HL-60/S4 treated with retinoic acid at 250 ng/mL for 4 days and 3 days (cell line): ENCODE data around the gene ALG14.
"Not testable (repeated sequence)": the region's sequence is repeated elsewhere in the genome, so short reads cannot be mapped to it uniquely, and the experiment has no call there.

Source experiments
- in situ Hi-C: fragments of 300-500 bp; cut with MboI; formaldehyde crosslinking; loops from 2 replicates; pipeline ENCODE4 v1.7.0; 2022; ENCODE audit warnings: low sequenced_read_pairs

ALG14 gene, protein sequence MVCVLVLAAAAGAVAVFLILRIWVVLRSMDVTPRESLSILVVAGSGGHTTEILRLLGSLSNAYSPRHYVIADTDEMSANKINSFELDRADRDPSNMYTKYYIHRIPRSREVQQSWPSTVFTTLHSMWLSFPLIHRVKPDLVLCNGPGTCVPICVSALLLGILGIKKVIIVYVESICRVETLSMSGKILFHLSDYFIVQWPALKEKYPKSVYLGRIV

DNA sequence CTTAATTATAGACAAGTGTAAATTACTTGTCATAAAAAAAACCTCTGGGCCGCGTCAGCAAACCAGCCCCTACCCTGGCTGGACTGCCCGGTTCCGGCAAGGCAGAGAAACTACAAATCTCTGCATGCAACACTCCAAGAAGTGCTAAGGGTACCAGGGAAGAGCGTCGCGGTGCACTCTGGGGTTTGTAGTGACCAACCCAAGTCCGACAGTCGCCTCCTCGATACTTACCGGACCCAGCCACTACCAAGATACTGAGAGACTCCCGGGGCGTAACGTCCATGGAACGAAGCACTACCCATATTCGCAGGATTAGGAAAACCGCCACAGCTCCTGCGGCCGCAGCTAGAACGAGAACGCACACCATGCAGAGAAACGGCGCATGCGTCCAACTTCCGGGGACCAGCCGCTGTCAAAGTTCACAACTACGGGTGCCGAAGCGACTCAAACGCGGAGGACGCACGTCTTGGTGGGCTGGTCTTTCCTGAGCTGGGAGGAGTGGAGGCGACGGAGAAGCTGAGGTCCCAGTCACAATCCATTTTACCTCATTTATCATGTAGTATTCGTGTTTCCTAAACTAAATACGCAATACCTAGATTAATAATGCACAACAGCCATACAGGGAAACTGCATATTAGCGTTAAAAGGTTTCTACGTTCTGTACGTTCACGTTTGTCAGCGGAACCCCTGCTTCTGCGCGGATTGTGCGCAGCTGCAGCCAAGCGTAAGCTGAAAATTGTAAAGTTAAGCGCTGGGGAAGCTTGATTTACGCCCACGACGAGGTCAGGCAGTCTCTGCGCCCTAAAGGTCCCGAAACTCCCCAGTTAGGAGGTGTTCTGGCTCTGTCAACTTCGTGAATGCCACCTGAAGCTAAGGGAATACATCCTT, at the start of gene ALG14:
Gene ALG14 (minus strand): TSS at position 420 of the 888 bp plus-strand sequence. CDS start 53 bp downstream, at position 367.
- in situ Hi-C loops = no loop called here

DNA sequence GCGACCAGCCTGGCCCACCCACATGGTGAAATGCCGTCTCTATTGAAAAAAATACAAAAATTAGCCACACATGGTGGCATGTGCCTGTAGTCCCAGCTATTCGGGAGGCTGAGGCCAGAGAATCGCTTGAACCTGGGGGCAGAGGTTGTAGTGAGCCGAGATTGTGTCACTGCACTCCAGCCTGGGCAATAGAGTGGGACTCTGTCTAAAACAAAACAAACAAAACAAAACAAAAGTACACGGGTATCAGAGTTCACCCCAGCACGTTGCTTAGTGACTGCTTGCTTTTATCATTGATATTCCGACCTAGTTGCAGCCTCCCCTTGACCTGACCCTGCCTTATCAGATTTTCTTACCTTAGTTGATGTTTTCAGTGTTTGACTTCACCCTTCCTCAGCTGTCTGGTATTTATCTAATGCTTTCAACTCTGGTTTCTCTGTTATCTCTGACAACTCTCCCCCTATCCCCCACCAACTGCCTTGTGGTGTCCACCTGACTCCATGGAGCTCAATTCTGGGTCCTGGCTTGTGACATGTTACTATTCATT, 49.5 kb upstream of the ALG14 start:
- in situ Hi-C loops = no loop called here

DNA sequence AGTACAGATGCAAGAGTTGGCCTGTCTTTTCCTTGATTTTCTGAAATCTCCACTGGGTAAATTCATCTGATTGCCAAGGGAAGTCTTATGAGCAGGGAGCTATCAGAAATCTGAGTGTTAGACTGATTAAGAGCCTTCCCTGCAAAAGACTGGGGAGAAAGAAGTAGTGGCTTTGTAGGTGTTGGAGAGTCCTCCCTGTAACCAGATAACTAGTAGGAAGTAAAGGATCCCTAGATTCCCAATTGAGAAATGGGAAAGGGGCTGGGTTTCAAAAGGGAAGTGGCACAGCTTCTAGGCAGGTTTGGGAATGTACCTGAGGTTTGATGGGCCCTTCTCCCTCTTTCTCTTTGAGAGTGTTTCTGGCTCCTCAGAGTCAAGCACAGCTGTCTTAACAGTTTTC, 46.5 kb upstream of the ALG14 start:
- in situ Hi-C loops = no loop called here

DNA sequence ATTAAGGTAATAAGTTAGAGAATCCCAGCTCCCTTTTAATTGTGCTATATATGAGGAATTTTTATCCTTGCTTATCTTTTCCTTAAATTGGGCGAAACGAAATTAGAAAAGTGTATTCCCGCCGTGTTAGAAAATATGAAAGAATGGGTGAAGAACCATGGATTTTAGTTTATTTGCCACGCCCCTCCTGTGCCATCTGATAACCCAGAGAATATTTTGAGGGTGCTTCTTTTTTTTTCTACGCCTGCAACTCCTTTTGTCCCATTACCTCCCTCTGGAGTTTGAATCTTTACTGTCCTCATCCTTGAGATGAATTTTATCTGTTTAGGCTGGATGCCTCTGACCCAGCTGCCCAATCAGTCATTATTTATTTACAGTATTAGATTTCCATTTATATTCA, 46.0 kb upstream of the ALG14 start:
- in situ Hi-C loops = no loop called here

DNA sequence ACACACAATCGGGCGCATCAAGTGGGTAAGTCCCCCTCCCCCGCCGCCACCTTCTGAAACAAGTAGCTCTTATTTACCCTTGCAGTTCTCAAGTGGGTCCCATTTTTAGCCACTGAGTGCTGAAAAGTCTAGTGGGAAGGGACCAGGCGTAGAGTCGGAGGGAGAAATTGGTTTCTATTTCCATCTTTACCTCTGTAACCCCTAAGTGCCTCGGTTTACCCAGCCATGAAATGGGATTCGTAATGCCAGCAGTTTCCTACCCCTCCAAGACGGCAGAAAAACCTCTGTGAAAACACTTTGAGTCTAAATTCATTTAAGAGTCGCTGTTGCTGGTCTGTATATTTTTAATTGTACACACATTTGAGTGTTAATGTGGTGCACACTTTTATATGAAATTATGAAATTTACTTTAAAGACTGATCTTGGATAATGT, 45.3 kb upstream of the ALG14 start:
- in situ Hi-C loops = no loop called here

DNA sequence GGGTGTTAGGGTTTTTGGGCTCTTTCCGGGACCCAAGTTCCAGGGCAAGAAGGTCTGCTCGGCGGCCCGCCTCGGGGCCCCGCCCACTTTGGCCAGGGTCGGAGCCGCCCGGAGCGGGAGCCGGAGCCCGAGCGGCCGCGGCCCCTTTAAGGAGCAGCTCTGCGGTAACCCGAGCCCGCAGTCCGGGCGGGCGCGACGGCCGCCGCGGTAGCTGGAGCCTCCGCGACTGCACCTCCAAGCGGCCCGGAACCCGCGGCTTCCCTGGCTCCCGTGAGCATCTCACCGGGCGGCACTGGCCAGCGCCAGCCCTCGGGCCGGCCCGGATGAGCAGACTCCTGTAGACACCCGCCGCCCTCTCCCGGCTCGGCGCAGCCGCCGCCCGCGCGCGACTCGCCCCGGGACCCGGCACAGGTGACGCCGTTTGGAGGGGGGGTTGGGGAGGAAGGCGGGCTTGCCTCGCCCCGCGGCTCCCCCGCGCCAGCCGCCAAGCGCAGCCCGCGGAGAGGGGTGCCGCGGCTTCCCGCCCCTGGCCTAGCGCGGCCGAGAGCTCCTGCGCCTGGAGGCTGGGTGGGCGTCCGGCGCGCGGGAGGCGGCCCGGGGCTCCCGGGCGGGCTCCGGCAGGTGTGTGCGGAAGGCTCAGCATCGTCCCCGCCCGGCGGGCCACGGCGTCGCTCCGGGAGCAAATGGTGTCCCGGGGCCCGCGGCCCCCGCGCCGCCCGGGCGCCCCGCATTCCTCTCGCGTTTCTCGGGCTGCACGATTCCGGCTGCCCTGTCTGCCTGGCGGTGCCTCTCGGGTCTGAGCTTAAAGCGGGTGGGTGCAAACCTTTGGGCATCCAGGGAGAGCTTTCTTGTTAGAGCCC, 44.7 kb upstream of the ALG14 start, which contains the start of gene TLCD4:
Gene TLCD4 (plus strand): TSS at position 149 of the 860 bp plus-strand sequence. CDS start 26,547 bp downstream, outside the sequence.
- in situ Hi-C loops = no loop called here

DNA sequence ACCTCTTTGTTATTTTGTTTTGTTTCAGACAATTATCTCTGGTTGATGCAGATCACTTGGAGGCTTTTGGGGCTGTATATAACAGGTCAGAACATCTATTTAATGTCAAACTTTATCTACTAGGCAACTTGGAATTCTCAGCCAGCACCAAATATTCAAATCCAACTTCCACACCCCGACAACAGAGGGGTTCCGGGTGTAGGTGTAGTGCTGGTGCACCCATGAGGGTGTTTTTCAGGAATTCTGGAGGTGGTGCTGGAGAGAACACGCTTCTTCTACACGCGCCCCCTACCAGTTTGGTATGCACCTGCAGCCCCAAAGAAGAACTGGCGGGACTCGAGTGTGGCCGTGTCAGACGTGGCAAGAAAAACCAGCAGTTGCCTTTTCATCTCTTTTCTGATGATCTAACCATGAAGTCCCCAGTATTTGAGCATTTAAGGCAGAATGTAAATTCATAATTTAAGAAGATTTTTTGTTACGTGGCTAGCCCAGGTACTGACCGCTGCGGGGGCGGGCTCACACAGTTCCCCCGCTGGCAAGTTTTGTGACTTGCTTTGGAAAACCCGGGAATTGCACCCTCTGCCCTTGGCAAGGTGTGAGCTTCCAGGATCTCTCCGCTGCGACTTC, 43.9 kb upstream of the ALG14 start:
- in situ Hi-C loops = no loop called here

DNA sequence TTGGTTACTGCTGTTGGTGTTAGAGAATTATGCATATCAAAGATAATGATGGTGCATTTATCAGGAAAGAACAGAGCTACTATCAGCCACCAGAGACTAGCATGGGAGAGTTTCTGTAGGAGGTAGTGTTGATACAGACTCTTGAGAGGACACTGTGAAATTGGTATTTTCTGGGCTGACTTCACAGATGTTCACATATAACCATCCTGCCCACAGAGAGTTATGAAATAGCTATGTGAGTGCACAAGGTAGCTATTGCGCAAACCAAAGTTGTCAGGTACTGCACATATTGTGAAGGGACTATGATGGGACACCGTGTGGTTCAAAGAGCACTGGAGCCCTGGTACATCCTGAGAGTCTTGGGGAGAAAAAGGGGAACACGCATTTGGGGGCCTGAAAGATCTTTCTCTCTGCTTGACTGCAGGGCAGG, 43.0 kb upstream of the ALG14 start:
- in situ Hi-C loops = no loop called here

DNA sequence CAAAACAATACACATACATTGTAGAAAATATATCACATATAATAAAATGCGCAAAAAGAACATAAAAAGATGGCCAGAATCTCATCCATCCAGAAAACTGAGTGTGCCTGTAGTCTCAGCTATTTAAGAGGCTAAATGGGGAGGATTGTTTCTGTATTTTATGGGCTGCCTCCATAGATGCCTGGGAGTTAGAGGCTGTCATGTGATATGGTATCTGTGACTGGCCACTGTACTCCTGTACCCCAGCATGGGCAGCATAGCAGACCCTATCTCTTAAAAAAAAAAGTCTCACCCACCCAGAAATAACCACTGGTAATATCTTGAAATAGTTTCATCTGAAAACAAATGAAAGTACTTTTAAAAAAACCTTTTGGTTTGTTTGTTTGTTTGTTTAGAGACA, 40.9 kb upstream of the ALG14 start:
- in situ Hi-C loops = no loop called here

DNA sequence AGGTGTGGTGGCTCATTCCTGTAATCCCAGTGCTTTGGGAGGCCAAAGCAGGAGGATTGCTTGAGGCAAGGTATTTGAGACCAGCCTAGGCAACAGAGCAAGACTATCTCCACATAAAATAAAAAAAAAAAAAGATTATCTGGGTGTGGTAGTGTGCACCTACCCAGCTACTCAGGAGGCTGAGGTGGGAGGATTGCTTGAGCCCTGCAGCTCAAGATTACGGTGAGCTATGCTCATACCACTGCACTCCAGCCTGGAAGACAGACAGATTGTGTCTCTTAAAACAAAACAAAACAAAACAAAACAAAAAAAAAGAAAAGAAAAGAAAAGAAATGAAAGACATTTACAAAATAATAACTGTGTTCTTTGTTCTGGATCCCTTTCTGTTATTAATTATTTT, 38.3 kb upstream of the ALG14 start:
- in situ Hi-C loops = no loop called here

DNA sequence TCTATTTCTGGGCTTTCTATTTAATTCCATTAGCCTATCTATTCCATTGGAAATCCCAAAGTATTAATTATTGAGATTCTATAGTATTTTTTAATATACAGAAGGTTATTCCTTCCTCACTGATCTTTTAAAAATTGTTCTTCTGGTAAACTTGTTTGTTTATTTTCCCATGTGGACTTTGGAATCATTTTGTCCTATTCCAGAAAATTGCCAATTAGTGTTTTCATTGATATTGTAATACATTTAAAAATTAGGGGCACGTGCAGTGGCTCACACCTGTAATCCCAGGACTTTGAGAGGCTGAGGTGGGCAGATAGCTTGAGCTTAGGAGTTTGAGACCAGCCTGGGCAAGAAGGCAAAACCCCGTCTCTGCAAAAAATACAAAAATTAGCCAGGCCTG, 36.0 kb upstream of the ALG14 start:
- in situ Hi-C loops = no loop called here

DNA sequence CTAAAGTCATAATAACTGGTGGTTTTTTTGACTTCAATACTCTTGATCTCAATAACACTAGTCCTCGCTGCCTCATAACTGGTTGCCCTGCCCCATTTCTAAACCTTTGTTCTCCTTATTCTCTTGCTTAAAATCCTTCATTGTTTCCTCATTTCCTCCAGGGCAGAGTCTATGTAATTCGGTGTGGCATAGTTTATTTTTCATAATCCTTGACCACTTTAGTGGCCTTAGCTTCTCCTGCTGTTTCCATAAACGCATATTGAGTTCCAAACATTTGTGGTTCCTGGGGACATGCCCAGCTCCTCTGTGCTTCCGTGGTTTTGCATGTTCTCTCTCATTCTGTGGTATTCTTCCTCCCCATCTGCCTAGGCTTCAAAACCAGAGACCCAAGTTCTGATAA, 25.4 kb upstream of the ALG14 start:
- in situ Hi-C loops = no loop called here

DNA sequence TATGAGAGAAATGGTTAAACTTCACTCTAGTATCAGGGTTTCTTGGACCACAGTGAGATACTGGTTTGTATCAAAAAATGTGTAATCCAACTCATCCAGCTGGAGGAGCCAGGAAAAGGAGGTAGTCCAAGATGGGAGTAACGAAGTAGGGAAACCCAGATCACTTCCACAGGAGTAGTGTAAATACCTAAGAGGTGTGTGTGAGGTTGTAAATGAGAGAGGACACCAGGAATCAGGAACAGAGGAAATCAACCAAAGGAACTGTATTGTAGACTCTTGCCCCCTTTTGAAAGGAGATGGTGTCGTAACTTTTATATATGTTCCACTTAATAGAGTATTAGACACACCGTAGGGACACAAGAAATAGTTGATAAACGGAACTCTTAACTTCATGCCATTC, 24.7 kb upstream of the ALG14 start:
- in situ Hi-C loops = no loop called here

DNA sequence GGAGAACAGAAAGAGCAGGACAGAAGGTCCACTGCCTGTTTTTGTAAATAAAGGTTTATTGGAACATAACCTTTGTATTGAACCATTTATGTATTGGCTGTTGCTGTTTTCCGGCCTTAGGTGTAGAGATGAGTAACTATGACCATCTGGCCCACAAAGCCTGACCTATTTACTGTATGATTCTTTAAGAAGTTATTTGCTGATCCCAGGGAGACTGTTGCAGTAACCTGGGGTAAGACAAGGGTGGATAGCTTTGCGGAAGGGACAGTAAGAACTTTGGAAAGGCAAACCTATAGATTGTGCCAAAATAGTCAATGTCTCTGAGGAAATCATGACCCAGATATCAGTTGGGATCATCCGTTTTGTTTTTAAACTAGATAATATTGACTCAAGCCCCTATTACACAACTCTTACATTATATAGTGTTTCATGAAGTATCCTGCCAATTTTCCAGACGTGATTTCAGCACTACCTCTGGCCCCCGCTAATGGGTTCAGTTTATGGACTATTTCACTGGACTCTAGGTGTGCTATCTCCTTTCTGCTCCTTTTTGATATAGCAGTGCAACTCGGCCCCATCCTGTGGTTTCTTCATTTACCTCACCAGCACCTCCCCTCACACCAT, 23.6 kb upstream of the ALG14 start:
- in situ Hi-C loops = no loop called here

DNA sequence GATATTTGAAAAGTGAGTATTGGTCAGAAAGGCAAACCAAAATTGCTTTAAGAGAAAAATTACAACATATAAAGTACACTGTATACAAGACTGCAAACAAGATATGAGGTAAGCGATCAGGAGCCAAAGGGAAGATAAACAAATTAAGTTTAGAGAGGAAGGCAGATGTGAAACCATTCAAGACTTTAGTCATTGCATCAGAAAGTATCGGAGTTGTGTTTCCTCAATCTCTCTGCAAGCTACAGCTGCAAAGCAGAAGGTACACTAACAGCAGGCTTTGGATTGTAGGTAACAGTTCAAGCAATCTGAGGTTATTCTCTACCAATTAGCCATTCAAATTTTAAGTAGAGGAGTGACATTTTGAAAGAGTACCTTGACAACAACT, 23.1 kb upstream of the ALG14 start:
- in situ Hi-C loops = no loop called here

DNA sequence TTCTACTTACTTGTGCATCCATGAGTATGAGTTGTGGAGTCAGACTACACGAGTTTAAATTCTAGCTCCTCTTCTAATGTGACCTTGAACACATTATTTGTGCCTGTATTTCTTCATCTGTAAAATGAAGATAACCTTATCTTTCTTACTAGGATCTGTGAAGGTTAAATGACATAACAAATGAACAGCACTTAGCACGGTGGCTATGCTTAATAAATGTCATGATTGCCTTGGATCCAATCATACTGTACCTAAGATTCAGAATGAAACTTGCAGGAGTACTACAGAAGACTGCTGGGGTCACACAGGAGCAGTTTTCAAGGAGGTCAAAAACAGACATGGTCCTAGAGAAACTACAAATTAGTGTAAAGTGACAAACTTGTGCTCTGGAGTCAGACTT, 22.2 kb upstream of the ALG14 start:
- in situ Hi-C loops = no loop called here

DNA sequence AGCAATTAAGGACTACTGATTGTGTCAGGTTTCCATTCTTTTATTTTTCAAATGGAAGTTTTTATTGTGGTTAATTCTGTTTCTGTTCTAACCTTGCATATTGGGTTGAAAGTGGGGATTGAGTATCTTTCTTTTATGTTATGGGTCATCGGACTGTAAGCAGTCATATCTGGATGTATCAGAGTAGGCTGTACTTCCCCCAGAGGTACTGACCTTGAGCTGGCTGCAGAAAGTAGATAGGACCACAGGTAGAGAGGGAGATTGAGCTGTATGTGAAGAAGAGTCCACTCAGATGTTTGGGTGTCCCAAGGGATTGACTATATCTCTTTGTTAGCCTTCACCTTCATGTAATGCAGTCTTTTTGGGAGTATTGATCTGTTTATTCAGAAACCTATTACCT, 20.5 kb upstream of the ALG14 start:
- in situ Hi-C loops = no loop called here

DNA sequence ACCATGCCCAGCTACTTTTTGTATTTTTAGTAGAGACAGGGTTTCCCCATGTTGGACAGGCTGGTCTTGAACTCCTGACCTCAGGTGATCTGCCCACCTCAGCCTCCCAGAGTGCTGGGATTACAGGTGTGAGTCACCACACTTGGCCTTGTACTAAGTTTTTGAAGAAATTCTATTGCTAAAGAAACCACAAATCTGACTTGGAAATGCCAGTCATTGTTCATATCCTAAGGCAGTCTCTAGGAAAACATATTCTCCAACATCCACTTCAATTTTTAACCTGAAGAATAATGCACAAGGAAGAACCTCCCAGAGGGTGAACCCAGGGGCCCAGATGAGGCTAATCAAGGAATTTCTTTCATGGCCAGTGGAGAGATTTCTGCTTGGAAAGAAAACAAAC, 20.1 kb upstream of the ALG14 start:
- in situ Hi-C loops = not testable (repeated sequence)

DNA sequence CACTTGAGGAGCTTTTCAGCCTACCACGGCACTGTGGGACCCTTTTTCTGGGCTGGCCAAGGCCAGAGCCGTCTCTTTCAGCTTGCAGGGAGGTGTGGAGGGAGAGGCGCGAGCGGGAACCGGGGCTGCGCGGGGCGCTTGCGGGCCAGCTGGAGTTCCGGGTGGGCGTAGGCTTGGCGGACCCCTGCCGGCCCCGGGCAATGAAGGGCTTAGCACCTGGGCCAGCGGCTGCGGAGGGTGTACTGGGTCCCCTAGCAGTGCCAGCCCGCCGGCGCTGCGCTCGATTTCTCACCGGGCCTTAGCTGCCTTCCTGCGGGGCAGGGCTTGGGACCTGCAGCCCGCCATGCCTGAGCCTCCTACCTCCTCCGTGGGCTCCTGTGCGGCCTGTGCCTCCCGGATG, 18.5 kb upstream of the ALG14 start:
- in situ Hi-C loops = not testable (repeated sequence)

DNA sequence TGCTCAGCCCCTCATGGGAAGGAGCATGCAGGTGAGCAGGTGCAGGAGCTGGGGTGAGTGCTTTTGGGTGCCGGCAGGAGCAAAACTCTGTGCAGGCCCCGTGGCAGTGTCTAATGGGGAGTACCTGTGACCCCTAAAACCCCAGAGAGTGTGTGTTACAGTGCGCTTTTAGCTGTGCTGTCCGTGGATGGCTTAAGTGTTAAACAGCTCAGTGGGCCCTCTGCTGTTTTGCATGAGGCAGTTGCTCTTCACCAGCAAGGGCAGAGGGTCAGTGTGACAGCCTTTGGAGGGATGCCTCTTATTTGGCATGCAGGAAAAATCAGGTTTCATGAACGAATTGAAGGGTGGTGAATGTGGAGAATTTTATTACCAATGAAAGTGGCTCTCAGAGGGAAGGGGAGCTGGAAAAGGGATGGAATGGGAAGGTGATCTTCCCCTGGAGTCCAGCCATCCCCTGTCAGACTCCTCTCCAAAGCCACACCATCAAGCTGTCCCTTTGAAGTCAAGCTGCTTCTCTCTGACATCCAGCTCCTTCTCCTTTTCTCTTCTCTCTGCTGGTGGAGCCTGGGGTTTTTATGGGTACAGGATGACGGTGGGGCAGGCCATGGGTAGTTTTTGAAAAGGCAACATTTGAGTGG, 17.0 kb upstream of the ALG14 start:
- in situ Hi-C loops = no loop called here
